COR-L47 (cell line): ENCODE measurements around the gene NCKAP1.
"Not testable (repeated sequence)": the region's sequence is repeated elsewhere in the genome, so short reads cannot be mapped to it uniquely, and the experiment has no call there.

Experiments
- DNase-seq: peaks from one replicate; lab custom pipeline; 2025; lab: John Stamatoyannopoulos, UW

The NCKAP1 gene

GRCh38 chr2:182907081-182907830, 131.0 kb downstream of the NCKAP1 start:
- no peak for DNase-seq

- no peak for DNase-seq
Measured at GRCh38 chr2:182906454-182906853, 131.8 kb downstream of the NCKAP1 start.

GRCh38 chr2:182904844-182905243, 133.4 kb downstream of the NCKAP1 start:
- DNase-seq: no peak

- DNase-seq: no peak
Measured at GRCh38 chr2:182903566-182903965, 134.7 kb downstream of the NCKAP1 start.

- DNase-seq: no peak
Measured at GRCh38 chr2:182901748-182902147, 136.5 kb downstream of the NCKAP1 start.

GRCh38 chr2:182898718-182899117, 139.5 kb downstream of the NCKAP1 start:
- no peak for DNase-seq

- no peak for DNase-seq
Measured at GRCh38 chr2:182897137-182897536, 141.1 kb downstream of the NCKAP1 start.

GRCh38 chr2:182895798-182896197, 142.5 kb downstream of the NCKAP1 start:
- no peak for DNase-seq

GRCh38 chr2:182895169-182895568, 143.1 kb downstream of the NCKAP1 start:
- no peak for DNase-seq

- no peak for DNase-seq
Measured at GRCh38 chr2:182894174-182894573, 144.1 kb downstream of the NCKAP1 start.

- DNase-seq: no peak
Measured at GRCh38 chr2:182893666-182894065, 144.6 kb downstream of the NCKAP1 start.

- DNase-seq: not testable (repeated sequence)
Measured at GRCh38 chr2:182893035-182893434, 145.2 kb downstream of the NCKAP1 start.

- DNase-seq: no peak
Measured at GRCh38 chr2:182891611-182892010, 146.6 kb downstream of the NCKAP1 start.

GRCh38 chr2:182890773-182891378, 147.4 kb downstream of the NCKAP1 start:
- DNase-seq: no peak

- no peak for DNase-seq
Measured at GRCh38 chr2:182890305-182890704, 148.0 kb downstream of the NCKAP1 start.

- DNase-seq: no peak
Measured at GRCh38 chr2:182887753-182888415, 150.4 kb downstream of the NCKAP1 start.

- no peak for DNase-seq
Measured at GRCh38 chr2:182887093-182887492, 151.2 kb downstream of the NCKAP1 start.

GRCh38 chr2:182885771-182886170, 152.5 kb downstream of the NCKAP1 start:
- no peak for DNase-seq

GRCh38 chr2:182883451-182883850, 154.8 kb downstream of the NCKAP1 start:
- DNase-seq: no peak

- not testable (repeated sequence) for DNase-seq
Measured at GRCh38 chr2:182880100-182880499, 158.2 kb downstream of the NCKAP1 start.

- DNase-seq: not testable (repeated sequence)
Measured at GRCh38 chr2:182876653-182877052, 161.6 kb downstream of the NCKAP1 start.

- peak; percentile 10 for DNase-seq
Measured at GRCh38 chr2:182870227-182870626, 168.0 kb downstream of the NCKAP1 start.
